Activated CD4-positive, alpha-beta T cell treated with anti-CD3 and anti-CD28 coated beads for 1 hour (primary cell): Measurements from ENCODE around the gene ZIC4.

Experiments
- DNase-seq: peaks from one replicate; pipeline ENCODE4 v3.0.0-alpha.2; 2020

ZIC4 gene

GRCh38 chr3:147404000-147404799, 2.1 kb downstream of the ZIC4 start:
- no peak for DNase-seq

- no peak for DNase-seq
Measured at GRCh38 chr3:147403511-147403910, 2.8 kb downstream of the ZIC4 start.

- DNase-seq: no peak
Measured at GRCh38 chr3:147402159-147402558, 4.2 kb downstream of the ZIC4 start.

GRCh38 chr3:147401421-147401820, 4.9 kb downstream of the ZIC4 start:
- DNase-seq: no peak

GRCh38 chr3:147400999-147401398, 5.3 kb downstream of the ZIC4 start:
- no peak for DNase-seq

GRCh38 chr3:147400111-147400510, 6.2 kb downstream of the ZIC4 start:
- no peak for DNase-seq

GRCh38 chr3:147398813-147399534, 7.4 kb downstream of the ZIC4 start:
- no peak for DNase-seq

GRCh38 chr3:147397875-147398812, 8.2 kb downstream of the ZIC4 start:
- DNase-seq: no peak

- DNase-seq: no peak
Measured at GRCh38 chr3:147397155-147397874, 9.0 kb downstream of the ZIC4 start.

GRCh38 chr3:147396712-147397046, 9.7 kb downstream of the ZIC4 start:
- DNase-seq: no peak

- DNase-seq: no peak
Measured at GRCh38 chr3:147395899-147396711, 10.2 kb downstream of the ZIC4 start.

GRCh38 chr3:147394884-147395225, 11.5 kb downstream of the ZIC4 start:
- no peak for DNase-seq

- no peak for DNase-seq
Measured at GRCh38 chr3:147393943-147394883, 12.1 kb downstream of the ZIC4 start.

GRCh38 chr3:147393261-147393942, 12.9 kb downstream of the ZIC4 start:
- DNase-seq: no peak

- no peak for DNase-seq
Measured at GRCh38 chr3:147392625-147392946, 13.8 kb downstream of the ZIC4 start.

GRCh38 chr3:147391781-147392624, 14.3 kb downstream of the ZIC4 start:
- DNase-seq: no peak

GRCh38 chr3:147390589-147391569, 15.5 kb downstream of the ZIC4 start:
- DNase-seq: no peak

GRCh38 chr3:147389717-147390116, 16.6 kb downstream of the ZIC4 start:
- DNase-seq: no peak
